HUDEP-2 (cell line): ENCODE data around the gene ALK.

Source experiments
- DNase-seq, 76 experiments: peaks; one replicate each; lab custom pipeline; 2025; ENCODE audit not compliant: unreplicated experiment in 76 of 76; lab: John Stamatoyannopoulos, UW

Gene ALK

GRCh38 chr2:29723255-29724001, 198.0 kb downstream of the ALK start:
- no peak for DNase-seq

GRCh38 chr2:29719639-29720038, 201.7 kb downstream of the ALK start:
- no peak for DNase-seq

GRCh38 chr2:29718076-29718686, 203.2 kb downstream of the ALK start:
- no peak for DNase-seq

- DNase-seq: no peak
These were observed 205.7 kb downstream of the ALK start for GRCh38 chr2:29715655-29716054.

GRCh38 chr2:29714333-29714732, 207.1 kb downstream of the ALK start:
- DNase-seq: no peak

- DNase-seq: no peak
These were observed 215.1 kb downstream of the ALK start for GRCh38 chr2:29706171-29706720.

- no peak for DNase-seq
These were observed 215.8 kb downstream of the ALK start for GRCh38 chr2:29705616-29706015.

- no peak for DNase-seq
These were observed 218.1 kb downstream of the ALK start for GRCh38 chr2:29703336-29703735.

- no peak for DNase-seq
These were observed 219.1 kb downstream of the ALK start for GRCh38 chr2:29702276-29702675.

GRCh38 chr2:29700560-29700959, 220.8 kb downstream of the ALK start:
- DNase-seq: no peak

GRCh38 chr2:29699045-29699444, 222.3 kb downstream of the ALK start:
- DNase-seq: no peak

GRCh38 chr2:29698216-29698615, 223.2 kb downstream of the ALK start:
- no peak for DNase-seq

GRCh38 chr2:29697715-29698114, 223.7 kb downstream of the ALK start:
- DNase-seq: no peak

GRCh38 chr2:29697181-29697580, 224.2 kb downstream of the ALK start:
- DNase-seq: no peak

- no peak for DNase-seq
These were observed 226.6 kb downstream of the ALK start for GRCh38 chr2:29694741-29695140.

GRCh38 chr2:29691391-29691950, 229.9 kb downstream of the ALK start:
- DNase-seq: no peak

GRCh38 chr2:29689666-29690065, 231.7 kb downstream of the ALK start:
- DNase-seq: no peak

GRCh38 chr2:29688429-29688828, 233.0 kb downstream of the ALK start:
- no peak for DNase-seq

- DNase-seq: no peak
These were observed 234.3 kb downstream of the ALK start for GRCh38 chr2:29687121-29687520.

- DNase-seq: no peak
These were observed 244.4 kb downstream of the ALK start for GRCh38 chr2:29676886-29677453.

- no peak for DNase-seq
These were observed 256.8 kb downstream of the ALK start for GRCh38 chr2:29664578-29664977.

GRCh38 chr2:29663268-29663667, 258.1 kb downstream of the ALK start:
- DNase-seq: no peak
